Vagina (tissue), 2 donors: ENCODE results near the gene OR6C1.

ENCODE experiments used
- POLR2A ChIP-seq, 2 donors: fragments of 450-650 bp; IDR thresholded peaks; one replicate each; pipeline ENCODE4 v1.6.1; 2017; ENCODE audit warnings: antibody characterized with exemption in 2 of 2, mild to moderate bottlenecking in 2 of 2, moderate library complexity in 2 of 2
- POLR2AphosphoS5 ChIP-seq, 2 donors: sonication (generic); formaldehyde crosslinking; IDR thresholded peaks; one replicate each; pipeline ENCODE4 v1.9.0; 2017; ENCODE audit warnings: antibody characterized with exemption in 2 of 2, mild to moderate bottlenecking in 2 of 2, low read depth in 1 of 2; ENCODE audit not compliant: insufficient read depth in 1 of 2
- TF ChIP-seq, protein P1 (sequence below), 3 experiments: fragments of 450-650 bp in 2 of 3; fragments of 200-600 bp in 1 of 3; sonication (generic) in 1 of 3; IDR thresholded peaks; one replicate each; pipeline ENCODE4 v1.5.1; 2017 to 2019; ENCODE audit warnings: antibody characterized with exemption in 3 of 3, mild to moderate bottlenecking in 2 of 3, moderate library complexity in 2 of 3

- TF ChIP-seq, protein P1, sequence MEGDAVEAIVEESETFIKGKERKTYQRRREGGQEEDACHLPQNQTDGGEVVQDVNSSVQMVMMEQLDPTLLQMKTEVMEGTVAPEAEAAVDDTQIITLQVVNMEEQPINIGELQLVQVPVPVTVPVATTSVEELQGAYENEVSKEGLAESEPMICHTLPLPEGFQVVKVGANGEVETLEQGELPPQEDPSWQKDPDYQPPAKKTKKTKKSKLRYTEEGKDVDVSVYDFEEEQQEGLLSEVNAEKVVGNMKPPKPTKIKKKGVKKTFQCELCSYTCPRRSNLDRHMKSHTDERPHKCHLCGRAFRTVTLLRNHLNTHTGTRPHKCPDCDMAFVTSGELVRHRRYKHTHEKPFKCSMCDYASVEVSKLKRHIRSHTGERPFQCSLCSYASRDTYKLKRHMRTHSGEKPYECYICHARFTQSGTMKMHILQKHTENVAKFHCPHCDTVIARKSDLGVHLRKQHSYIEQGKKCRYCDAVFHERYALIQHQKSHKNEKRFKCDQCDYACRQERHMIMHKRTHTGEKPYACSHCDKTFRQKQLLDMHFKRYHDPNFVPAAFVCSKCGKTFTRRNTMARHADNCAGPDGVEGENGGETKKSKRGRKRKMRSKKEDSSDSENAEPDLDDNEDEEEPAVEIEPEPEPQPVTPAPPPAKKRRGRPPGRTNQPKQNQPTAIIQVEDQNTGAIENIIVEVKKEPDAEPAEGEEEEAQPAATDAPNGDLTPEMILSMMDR (IDR thresholded peaks at IDR 0.05): no peak
- TF ChIP-seq POLR2A (IDR thresholded peaks at IDR 0.05) (no peak), POLR2AphosphoS5 (IDR thresholded peaks at IDR 0.05; ENCODE audit: insufficient read depth in 1 of 2, low read depth in 1 of 2) (no peak)
Measured at GRCh38 chr12:55280991-55281390, 33.2 kb upstream of the OR6C1 start.
